ENCODE data around the gene RAB9A. TPM values are rescaled to one million over a fixed set of nuclear protein-coding genes. Genes with fewer than 3 reads are reported as not detected.

The RAB9A gene
- total and polyA plus RNA-seq, 9 of the 15 experiments (the other 6 are each of a cell fraction or from before 2014, with no cell fraction given) = 13.5 to 20.8 (median 17.7) TPM

GRCh38 chrX:13699183-13699826, 10.4 kb downstream of the RAB9A start (continued):
- TF ChIP-seq PRDM10 (IDR thresholded peaks at IDR 0.05; ENCODE audit: partially characterized antibody) (no peak), CTBP1 (IDR thresholded peaks at IDR 0.05; ENCODE audit: borderline replicate concordance) (peak; percentile 45; the same call in 1 of the 2 replicates), SMARCA4 (IDR thresholded peaks at IDR 0.05) (peak; percentile 43; the same call in 1 of the 2 replicates), ZNF75A (CRISPR knock-in tag; IDR thresholded peaks at IDR 0.05) (no peak), NFE2 (IDR thresholded peaks at IDR 0.05; ENCODE audit: low read depth) (0 out of 2 replicates have a peak, but pooled peaks have one; percentile 19), DPF2 (IDR thresholded peaks at IDR 0.05) (peak; percentile 63), DDX20 (tag; IDR thresholded peaks at IDR 0.05; ENCODE audit: low read depth) (no peak), RCOR1 (IDR thresholded peaks at IDR 0.05; ENCODE audit: borderline replicate concordance in 1 of 2, low read depth in 2 of 2, low read length in 2 of 2) (peak in 1 of 2 experiments; percentile 70; a peak in 1 of 4 replicates), CCNT2 (IDR thresholded peaks at IDR 0.05; ENCODE audit: borderline replicate concordance, extremely low read depth, insufficient read length, low read depth, low read length) (no peak), ZNF41 (CRISPR knock-in tag; conservative IDR thresholded peaks at IDR 0.05) (no peak), ARID1B (IDR thresholded peaks at IDR 0.05) (peak; percentile 54), KAT7 (CRISPR knock-in tag; IDR thresholded peaks at IDR 0.05; ENCODE audit: borderline replicate concordance) (no peak), NR2F6 (CRISPR knock-in tag; IDR thresholded peaks at IDR 0.05) (no peak), ZNF217 (CRISPR knock-in tag; IDR thresholded peaks at IDR 0.05) (no peak), ZNF239 (CRISPR knock-in tag; IDR thresholded peaks at IDR 0.05) (no peak), CREM (IDR thresholded peaks at IDR 0.05; ENCODE audit: low read depth) (peak; percentile 45), TAF1 (IDR thresholded peaks at IDR 0.05; ENCODE audit: control insufficient read depth, extremely low read depth, insufficient read depth, low read length, severe bottlenecking) (no peak), NFIC (IDR thresholded peaks at IDR 0.05) (no peak), ZNF780A (CRISPR knock-in tag; IDR thresholded peaks at IDR 0.05) (no peak), TARDBP (IDR thresholded peaks at IDR 0.05) (no peak), KDM5B (IDR thresholded peaks at IDR 0.05; ENCODE audit: insufficient replicate concordance, low read depth, low read length) (no peak), ZNF24 (IDR thresholded peaks at IDR 0.05) (no peak), SMARCE1 (IDR thresholded peaks at IDR 0.05) (peak; percentile 59), RAD21 (CRISPR knock-in tag; conservative IDR thresholded peaks at IDR 0.05 in 1 of 2, IDR thresholded peaks at IDR 0.05 in 1 of 2) (no peak)
- TF ChIP-seq, protein P1, sequence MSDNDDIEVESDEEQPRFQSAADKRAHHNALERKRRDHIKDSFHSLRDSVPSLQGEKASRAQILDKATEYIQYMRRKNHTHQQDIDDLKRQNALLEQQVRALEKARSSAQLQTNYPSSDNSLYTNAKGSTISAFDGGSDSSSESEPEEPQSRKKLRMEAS (CRISPR knock-in tag; IDR thresholded peaks at IDR 0.05) = no peak
- TF ChIP-seq, protein P2, sequence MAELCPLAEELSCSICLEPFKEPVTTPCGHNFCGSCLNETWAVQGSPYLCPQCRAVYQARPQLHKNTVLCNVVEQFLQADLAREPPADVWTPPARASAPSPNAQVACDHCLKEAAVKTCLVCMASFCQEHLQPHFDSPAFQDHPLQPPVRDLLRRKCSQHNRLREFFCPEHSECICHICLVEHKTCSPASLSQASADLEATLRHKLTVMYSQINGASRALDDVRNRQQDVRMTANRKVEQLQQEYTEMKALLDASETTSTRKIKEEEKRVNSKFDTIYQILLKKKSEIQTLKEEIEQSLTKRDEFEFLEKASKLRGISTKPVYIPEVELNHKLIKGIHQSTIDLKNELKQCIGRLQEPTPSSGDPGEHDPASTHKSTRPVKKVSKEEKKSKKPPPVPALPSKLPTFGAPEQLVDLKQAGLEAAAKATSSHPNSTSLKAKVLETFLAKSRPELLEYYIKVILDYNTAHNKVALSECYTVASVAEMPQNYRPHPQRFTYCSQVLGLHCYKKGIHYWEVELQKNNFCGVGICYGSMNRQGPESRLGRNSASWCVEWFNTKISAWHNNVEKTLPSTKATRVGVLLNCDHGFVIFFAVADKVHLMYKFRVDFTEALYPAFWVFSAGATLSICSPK (IDR thresholded peaks at IDR 0.05; ENCODE audit: borderline replicate concordance) = no peak
